ENCODE data around the gene RANGAP1. TPM values are rescaled to one million over a fixed set of nuclear protein-coding genes. Genes with fewer than 3 reads are reported as not detected.
"Not testable (repeated sequence)": the region's sequence is repeated elsewhere in the genome, so short reads cannot be mapped to it uniquely, and the experiment has no call there.

Gene RANGAP1
- total RNA-seq, 1 donor from 2014 or later = 135 TPM

- no peak for DNase-seq (ENCODE audit: extremely low read depth, low read depth, low spot score)
These were observed 24.3 kb downstream of the RANGAP1 start for GRCh38 chr22:41261541-41262249.

GRCh38 chr22:41260871-41261270 is 25.1 kb downstream of the RANGAP1 start:
- DNase-seq (ENCODE audit: extremely low read depth, low read depth, low spot score) = no peak

- DNase-seq (ENCODE audit: extremely low read depth, low read depth, low spot score) = not testable (repeated sequence)
These were observed 26.2 kb downstream of the RANGAP1 start for GRCh38 chr22:41259756-41260155.

- no peak for DNase-seq (ENCODE audit: extremely low read depth, low read depth, low spot score)
These were observed 28.3 kb downstream of the RANGAP1 start for GRCh38 chr22:41257696-41258095.

GRCh38 chr22:41256254-41257253 is 29.4 kb downstream of the RANGAP1 start:
- DNase-seq (ENCODE audit: extremely low read depth, low read depth, low spot score) = peak; percentile 25

GRCh38 chr22:41254230-41254629 is 31.8 kb downstream of the RANGAP1 start:
- DNase-seq (ENCODE audit: extremely low read depth, low read depth, low spot score) = no peak

GRCh38 chr22:41252365-41252764 is 33.6 kb downstream of the RANGAP1 start:
- no peak for DNase-seq (ENCODE audit: extremely low read depth, low read depth, low spot score)

- DNase-seq (ENCODE audit: extremely low read depth, low read depth, low spot score) = no peak
These were observed 35.9 kb downstream of the RANGAP1 start for GRCh38 chr22:41250127-41250526.

- no peak for DNase-seq (ENCODE audit: extremely low read depth, low read depth, low spot score)
These were observed 36.5 kb downstream of the RANGAP1 start for GRCh38 chr22:41249442-41249841.

- no peak for DNase-seq (ENCODE audit: extremely low read depth, low read depth, low spot score)
These were observed 37.2 kb downstream of the RANGAP1 start for GRCh38 chr22:41248758-41249157.

GRCh38 chr22:41248314-41248713 is 37.7 kb downstream of the RANGAP1 start:
- no peak for DNase-seq (ENCODE audit: extremely low read depth, low read depth, low spot score)

GRCh38 chr22:41247703-41248102 is 38.3 kb downstream of the RANGAP1 start:
- DNase-seq (ENCODE audit: extremely low read depth, low read depth, low spot score) = no peak

- DNase-seq (ENCODE audit: extremely low read depth, low read depth, low spot score) = no peak
These were observed 40.0 kb downstream of the RANGAP1 start for GRCh38 chr22:41245917-41246499.

- no peak for DNase-seq (ENCODE audit: extremely low read depth, low read depth, low spot score)
These were observed 42.6 kb downstream of the RANGAP1 start for GRCh38 chr22:41243361-41243760.

- no peak for DNase-seq (ENCODE audit: extremely low read depth, low read depth, low spot score)
These were observed 43.4 kb downstream of the RANGAP1 start for GRCh38 chr22:41242396-41243117.

- no peak for DNase-seq (ENCODE audit: extremely low read depth, low read depth, low spot score)
These were observed 44.8 kb downstream of the RANGAP1 start for GRCh38 chr22:41241133-41241676.

- no peak for DNase-seq (ENCODE audit: extremely low read depth, low read depth, low spot score)
These were observed 45.4 kb downstream of the RANGAP1 start, which contains the start of gene CHADL for GRCh38 chr22:41240377-41241132. TSS of gene CHADL (minus strand) at chr22:41240931. CDS start at chr22:41240881, 50 bp downstream.

- DNase-seq (ENCODE audit: extremely low read depth, low read depth, low spot score) = no peak
These were observed 46.4 kb downstream of the RANGAP1 start for GRCh38 chr22:41239443-41240128.
